Stimulated activated CD4-positive, alpha-beta T cell treated with anti-CD3 and anti-CD28 coated beads, Interleukin-15, amount 100 ng/mL, for 1 hour (primary cell): ENCODE measurements around the gene MR1.

Experiments used
- DNase-seq, 2 donors: peaks; one replicate each; pipeline ENCODE4 v3.0.0-alpha.2; 2020; ENCODE audit warnings: low read depth in 1 of 2, low spot score in 1 of 2

MR1 gene

DNA sequence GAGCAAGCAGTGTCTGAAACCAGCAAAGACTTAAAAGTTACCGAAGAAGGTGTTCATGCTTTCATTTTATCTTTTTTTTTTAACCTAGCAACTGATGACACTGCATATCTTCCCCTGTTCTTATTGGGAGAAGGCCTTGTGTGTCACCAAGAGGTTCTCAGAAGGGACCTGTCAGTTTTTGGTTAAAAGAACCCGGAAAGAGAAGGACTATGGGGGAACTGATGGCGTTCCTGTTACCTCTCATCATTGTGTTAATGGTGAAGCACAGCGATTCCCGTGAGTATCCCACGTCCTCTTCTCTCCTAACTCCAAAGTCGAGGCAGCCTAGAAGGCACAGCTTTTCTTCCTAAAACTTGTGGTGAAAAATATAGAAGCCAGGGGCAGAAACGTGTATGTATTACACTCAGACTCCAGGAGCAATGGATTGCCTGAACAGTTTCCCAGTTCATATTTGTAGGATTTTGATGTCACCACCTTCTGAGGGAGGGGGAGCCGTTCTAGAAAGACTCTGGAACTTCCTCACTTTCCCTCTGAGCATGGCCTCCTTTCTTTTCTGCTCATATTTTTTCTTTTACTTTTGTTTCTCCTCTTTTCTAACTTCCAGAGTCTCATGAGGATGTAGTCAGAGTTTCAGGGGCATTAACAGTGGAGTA, at the start of gene MR1:
Gene MR1 (plus strand): TSS at position 185 of the 653 bp plus-strand sequence. CDS start 25 bp downstream, at position 210.
- no peak for DNase-seq

GRCh38 chr1:180988253-180988752, 45.5 kb upstream of the MR1 start:
- no peak for DNase-seq

DNA sequence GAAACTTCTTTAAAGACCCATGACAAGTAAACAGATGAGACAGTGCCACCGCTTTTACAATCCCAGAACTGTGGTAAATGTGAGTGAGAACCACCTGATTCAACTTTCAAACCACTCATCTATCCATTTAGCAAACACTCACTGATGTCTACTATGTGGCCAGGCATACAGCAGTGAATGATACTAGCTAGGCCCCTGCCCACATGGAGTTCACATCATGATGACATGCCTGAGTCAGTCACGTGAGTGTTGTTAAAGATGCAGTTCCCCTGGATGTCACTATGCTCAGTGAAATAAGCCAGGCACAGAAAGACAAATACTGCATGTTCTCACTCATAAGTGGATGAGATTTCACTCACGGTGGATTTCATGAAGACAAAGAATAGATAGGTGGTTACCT, 39.5 kb upstream of the MR1 start:
- DNase-seq = no peak

GRCh38 chr1:180997843-180998504, 35.8 kb upstream of the MR1 start:
- DNase-seq = no peak

DNA sequence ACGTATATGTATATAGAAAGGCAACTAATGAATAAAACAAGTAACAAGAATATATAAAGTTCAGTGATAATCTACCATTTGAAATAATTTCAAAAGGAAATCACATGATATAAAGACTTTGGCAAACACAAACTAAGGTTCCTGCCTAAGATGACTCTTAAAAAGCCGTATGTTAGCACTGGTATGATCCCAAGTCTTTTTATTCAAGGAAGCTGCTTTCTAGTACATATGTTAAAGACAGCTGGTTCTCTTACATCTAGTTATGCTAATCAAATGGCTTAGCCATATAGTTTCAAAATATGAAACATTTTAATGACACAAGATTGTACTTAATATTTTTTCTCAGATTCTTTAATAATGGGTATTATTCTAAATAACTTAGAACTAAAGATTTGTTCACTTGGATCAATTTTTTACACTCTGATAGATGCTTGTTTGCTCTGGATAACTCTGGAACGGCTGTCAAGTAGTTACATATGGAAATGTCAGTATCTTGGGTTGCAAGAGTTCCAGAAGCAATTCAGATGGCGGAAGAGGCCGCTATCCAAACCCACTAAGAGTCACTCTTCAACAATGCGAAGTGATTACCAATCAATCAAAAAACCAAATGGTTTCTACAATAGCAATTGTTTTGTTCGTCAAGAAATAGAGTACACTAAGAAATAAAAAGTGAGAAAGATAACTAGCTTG, 32.5 kb upstream of the MR1 start:
- no peak for DNase-seq

GRCh38 chr1:181002582-181003172, 31.1 kb upstream of the MR1 start:
- DNase-seq = no peak

- DNase-seq = no peak
Measured at GRCh38 chr1:181010789-181011188, 23.0 kb upstream of the MR1 start.

DNA sequence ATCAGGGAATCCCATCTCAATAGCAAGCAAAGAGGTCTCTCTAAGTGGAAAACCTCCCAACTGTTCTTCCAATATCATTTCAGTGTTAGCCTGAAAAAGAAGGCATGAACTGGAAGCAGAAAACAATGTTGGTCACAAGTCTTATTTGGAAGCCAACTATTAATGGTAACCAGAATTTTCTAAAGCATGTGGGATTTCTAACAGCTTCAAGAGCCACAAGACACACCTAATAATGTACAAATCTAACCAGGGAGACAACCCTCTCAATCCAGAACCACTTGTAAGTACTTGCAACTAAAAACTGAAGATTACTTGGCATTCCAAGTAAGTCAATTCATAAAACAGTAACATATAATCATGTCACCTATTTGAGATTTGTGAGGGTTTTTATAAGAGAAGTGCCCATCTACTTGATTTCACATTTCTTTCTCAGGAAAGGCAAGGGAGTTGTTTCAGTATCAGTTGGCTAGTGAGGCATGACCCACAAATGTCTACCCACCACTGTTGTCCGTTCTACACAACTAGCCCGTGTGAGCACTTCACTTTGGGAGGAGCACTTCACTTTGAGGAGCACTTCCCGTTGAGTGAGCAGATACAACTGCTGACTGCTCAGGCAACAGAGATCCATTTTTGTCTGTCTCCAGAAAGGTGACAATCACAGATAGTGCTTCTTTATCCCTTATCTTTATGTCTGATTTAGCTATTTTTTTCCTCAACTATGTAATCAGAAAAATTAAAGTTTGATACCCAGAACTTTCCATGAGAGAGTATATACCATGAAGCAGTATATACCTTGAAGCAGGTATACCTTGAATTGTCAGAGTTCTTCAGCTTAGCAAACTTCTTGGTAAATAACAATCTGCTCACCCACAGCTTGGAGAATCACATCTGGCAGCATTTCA, 22.2 kb upstream of the MR1 start:
- DNase-seq = no peak

DNA sequence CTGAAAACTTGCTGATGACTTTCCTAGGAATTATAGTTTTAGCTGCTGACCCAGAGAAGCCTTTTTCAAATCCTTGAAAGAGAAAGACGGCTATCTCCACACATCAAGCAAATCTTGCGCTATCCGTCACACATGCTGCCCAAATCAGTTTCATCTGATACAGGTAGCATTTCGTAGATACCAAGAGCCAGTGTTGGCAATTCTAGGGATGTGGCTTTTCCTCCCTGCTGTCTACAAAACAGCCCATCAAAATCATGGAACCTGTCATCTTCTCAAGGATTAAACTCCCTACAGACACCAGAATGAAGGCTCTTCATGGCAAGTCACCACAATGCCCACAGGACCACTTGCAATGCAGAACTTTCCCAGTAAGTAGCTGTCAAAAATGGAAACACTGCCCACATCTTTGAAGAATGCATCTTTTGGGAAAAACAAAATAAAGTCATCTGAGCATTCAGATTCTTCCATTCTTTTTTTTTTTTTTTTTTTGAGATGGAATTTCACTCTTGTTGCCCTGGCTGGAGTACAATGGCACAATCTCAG, 21.5 kb upstream of the MR1 start:
- DNase-seq = no peak

DNA sequence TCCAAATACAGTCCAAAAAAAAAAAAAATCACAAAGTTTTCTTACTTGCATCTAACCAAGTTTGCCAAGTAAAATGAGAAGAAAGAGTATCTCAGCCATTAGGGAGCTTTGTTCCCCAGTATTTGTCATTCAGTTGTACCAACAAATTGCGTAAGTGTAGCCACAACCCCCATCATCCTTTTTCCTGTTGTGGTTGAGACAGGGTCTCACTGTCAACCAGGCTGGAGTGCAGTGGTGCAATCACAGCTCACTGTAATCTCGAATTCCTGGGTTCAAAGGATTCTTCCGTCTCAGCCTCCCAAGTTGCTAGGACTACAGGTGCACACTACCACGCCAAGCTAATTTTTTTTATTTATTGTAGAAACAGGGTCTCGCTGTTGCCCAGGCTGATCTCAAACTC, 20.6 kb upstream of the MR1 start:
- no peak for DNase-seq

DNA sequence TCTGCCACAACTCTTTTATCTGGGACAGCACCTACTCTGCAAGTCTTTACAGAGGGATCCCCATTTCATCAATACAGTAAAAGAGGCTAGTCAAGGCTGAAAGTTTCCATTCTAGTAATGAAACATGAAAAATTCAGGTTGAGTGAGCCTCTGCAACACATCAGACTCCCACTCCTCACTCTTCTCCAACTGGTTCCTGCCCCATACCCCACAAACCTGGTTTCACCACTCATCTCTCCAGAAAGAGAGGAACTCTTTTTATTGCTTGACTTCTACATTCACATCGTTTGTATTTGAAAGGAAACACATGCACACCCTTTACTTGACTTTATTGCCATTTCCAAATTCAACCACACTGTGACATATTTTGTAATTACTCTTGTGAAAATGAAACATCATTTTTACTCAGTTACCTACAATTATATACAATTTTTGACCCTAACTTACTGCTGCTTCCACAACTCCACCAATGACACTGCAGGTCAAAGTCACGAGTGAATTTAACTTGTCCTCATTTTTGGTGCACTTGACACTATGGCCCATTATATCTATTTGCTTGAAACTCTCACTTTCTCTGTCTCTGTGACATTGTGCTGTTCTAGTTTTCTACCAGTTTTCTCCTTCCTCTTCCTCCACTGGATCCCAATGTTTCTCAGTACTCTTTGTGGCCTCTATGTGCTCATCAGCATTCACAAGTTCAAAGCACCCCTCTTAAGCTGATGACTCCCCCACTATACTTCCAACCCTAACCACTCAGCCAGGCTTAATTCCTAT, 19.1 kb upstream of the MR1 start:
- no peak for DNase-seq

DNA sequence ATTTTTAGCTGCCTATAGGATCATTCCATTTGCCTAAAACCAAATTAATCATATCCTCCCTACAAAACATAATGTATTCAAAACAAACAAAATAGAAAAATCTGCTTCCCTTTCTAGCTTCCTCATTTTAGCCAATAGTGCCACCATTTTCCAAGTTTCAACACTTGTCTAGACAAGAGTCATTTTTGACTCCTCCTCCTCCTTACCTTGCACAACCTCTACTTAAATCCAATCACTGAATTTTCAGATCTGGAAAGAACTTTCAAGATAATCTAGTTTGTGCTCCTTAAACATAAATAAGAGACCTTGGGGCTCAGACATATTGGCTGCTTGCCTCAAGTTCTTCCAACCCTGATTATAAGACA, 18.6 kb upstream of the MR1 start:
- no peak for DNase-seq

DNA sequence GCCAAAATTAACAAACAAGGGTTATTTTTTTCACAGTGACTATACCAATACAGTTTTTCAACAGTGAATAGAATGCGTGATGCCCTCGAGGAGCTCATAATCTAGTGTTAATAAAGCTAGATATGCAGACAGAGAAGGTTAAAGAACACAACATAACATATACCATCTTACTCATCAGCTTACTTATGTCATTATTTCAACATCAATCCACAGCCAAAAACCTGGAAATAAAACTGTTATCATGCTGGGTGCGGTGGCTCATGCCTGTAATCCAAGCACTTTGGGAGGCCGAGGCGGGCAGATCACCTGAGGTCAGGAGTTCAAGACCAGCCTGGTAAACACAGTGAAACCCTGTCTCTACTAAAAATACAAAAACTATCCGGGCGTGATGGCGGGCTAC, 17.2 kb upstream of the MR1 start:
- DNase-seq = no peak

GRCh38 chr1:181018901-181019681, 14.7 kb upstream of the MR1 start:
- DNase-seq = no peak

- no peak for DNase-seq
Measured at GRCh38 chr1:181021159-181021558, 12.6 kb upstream of the MR1 start.

GRCh38 chr1:181021811-181022434, 11.9 kb upstream of the MR1 start:
- DNase-seq = peak in 1 of 2 donors; percentile 62

- no peak for DNase-seq
Measured at GRCh38 chr1:181023265-181024057, 10.3 kb upstream of the MR1 start.

GRCh38 chr1:181028196-181028595, 5.6 kb upstream of the MR1 start:
- no peak for DNase-seq
